SW480 (cell line): ENCODE data around the gene DCTN3.
A peak's percentile ranks its signal among the peaks of the same experiment; 100 is the strongest.

Experiments used
- DNase-seq: peaks from one replicate; pipeline ENCODE4 v3.0.0-alpha.2; 2016; ENCODE audit warnings: low spot score

Gene DCTN3

GRCh38 chr9:34623374-34624235 lies 3.3 kb upstream of the DCTN3 start:
- no peak for DNase-seq

GRCh38 chr9:34615132-34615531 lies 5.2 kb downstream of the DCTN3 start:
- no peak for DNase-seq

GRCh38 chr9:34612788-34613390 lies 7.4 kb downstream of the DCTN3 start:
- DNase-seq = peak; percentile 80

GRCh38 chr9:34611811-34612787 lies 8.2 kb downstream of the DCTN3 start, which contains the start of gene RPP25L:
TSS of gene RPP25L (minus strand) at chr9:34612097. CDS start at chr9:34611296, 801 bp downstream.
- DNase-seq = peak; percentile 80

- DNase-seq = no peak
These were observed 9.0 kb downstream of the DCTN3 start for GRCh38 chr9:34611251-34611810.

- DNase-seq = no peak
These were observed 9.7 kb downstream of the DCTN3 start for GRCh38 chr9:34610434-34611206.

GRCh38 chr9:34607331-34607730 lies 13.0 kb downstream of the DCTN3 start:
- no peak for DNase-seq

GRCh38 chr9:34606905-34607304 lies 13.4 kb downstream of the DCTN3 start:
- DNase-seq = no peak

- no peak for DNase-seq
These were observed 14.1 kb downstream of the DCTN3 start for GRCh38 chr9:34606190-34606589.

- peak; percentile 62 for DNase-seq
These were observed 16.6 kb downstream of the DCTN3 start for GRCh38 chr9:34603610-34604231.

GRCh38 chr9:34601937-34602573 lies 18.2 kb downstream of the DCTN3 start:
- no peak for DNase-seq

GRCh38 chr9:34600908-34601307 lies 19.4 kb downstream of the DCTN3 start:
- DNase-seq = no peak

- DNase-seq = no peak
These were observed 20.7 kb downstream of the DCTN3 start for GRCh38 chr9:34599546-34599945.

GRCh38 chr9:34594177-34594576 lies 26.1 kb downstream of the DCTN3 start:
- no peak for DNase-seq

GRCh38 chr9:34592895-34593601 lies 27.2 kb downstream of the DCTN3 start:
- no peak for DNase-seq

- DNase-seq = no peak
These were observed 28.1 kb downstream of the DCTN3 start for GRCh38 chr9:34591917-34592866.

- DNase-seq = peak; percentile 70
These were observed 28.9 kb downstream of the DCTN3 start for GRCh38 chr9:34591248-34591916.
